ENCODE data around the gene NGEF. TPM values are rescaled to one million over a fixed set of nuclear protein-coding genes. Genes with fewer than 3 reads are reported as not detected.

Gene NGEF
- total RNA-seq, 2 experiments from 2014 or later: 0.63 TPM; not detected in 1

GRCh38 chr2:232971744-232972143, 41.3 kb downstream of the NGEF start:
- Mint-ChIP-seq H3K4me3 (no peak overlapping the region), H3K27me3 (no peaks in the 10 kb centered on the region), H3K27ac (no peak overlapping the region), H3K9me3 (no peaks in the 10 kb centered on the region), H3K4me1 (ENCODE audit: low read depth) (no peaks in the 10 kb centered on the region), H3K36me3 (ENCODE audit: low read depth) (no peaks in the 10 kb centered on the region)
- DNase-seq (no peak), ATAC-seq (no peak)
- CTCF ChIA-PET: interaction anchor here (1.1 kb wide), 1 partner anchor 83 kb away, joined by 3 read pairs; no protein-coding TSS in a partner anchor
- TF ChIP-seq, protein P1, sequence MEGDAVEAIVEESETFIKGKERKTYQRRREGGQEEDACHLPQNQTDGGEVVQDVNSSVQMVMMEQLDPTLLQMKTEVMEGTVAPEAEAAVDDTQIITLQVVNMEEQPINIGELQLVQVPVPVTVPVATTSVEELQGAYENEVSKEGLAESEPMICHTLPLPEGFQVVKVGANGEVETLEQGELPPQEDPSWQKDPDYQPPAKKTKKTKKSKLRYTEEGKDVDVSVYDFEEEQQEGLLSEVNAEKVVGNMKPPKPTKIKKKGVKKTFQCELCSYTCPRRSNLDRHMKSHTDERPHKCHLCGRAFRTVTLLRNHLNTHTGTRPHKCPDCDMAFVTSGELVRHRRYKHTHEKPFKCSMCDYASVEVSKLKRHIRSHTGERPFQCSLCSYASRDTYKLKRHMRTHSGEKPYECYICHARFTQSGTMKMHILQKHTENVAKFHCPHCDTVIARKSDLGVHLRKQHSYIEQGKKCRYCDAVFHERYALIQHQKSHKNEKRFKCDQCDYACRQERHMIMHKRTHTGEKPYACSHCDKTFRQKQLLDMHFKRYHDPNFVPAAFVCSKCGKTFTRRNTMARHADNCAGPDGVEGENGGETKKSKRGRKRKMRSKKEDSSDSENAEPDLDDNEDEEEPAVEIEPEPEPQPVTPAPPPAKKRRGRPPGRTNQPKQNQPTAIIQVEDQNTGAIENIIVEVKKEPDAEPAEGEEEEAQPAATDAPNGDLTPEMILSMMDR (IDR thresholded peaks at IDR 0.05): no peak
- POLR2A ChIA-PET: no interaction called here
- intact Hi-C loops (cut with micrococcal nuclease): no loop called here

DNA sequence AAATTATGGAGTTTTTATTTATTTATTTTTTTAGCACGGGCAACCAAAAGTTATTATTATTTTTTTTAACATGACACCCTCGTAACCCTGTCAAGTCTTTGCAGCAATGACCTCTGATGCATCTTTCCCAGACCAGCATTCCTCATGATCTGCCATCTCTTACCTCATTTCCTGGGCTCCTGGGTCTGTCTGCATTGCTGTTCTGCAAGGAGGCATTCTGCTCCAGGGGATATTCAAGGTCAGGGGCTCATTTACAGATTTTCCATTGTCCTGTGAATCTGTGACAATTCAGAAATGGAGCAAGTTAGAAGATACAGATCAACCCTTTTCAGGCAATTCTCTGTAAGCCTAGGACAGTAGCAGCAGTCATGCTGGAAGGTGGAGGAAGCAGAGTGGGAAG, 43.0 kb downstream of the NGEF start:
- intact Hi-C loops (cut with micrococcal nuclease): no loop called here
- no peak overlapping the region for H3K4me3 Mint-ChIP-seq
- no peak for DNase-seq
- CTCF ChIA-PET: no interaction called here
- no peaks in the 10 kb centered on the region for H3K9me3 Mint-ChIP-seq
- no peak overlapping the region for H3K27ac Mint-ChIP-seq
- H3K27me3 Mint-ChIP-seq: peaks cover 4% of the 10 kb centered on the region
- POLR2A ChIA-PET: no interaction called here
- TF ChIP-seq, protein P1 (IDR thresholded peaks at IDR 0.05): no peak
- ATAC-seq: no peak
- H3K4me1 Mint-ChIP-seq (ENCODE audit: low read depth): no peaks in the 10 kb centered on the region
- H3K36me3 Mint-ChIP-seq (ENCODE audit: low read depth): no peaks in the 10 kb centered on the region

DNA sequence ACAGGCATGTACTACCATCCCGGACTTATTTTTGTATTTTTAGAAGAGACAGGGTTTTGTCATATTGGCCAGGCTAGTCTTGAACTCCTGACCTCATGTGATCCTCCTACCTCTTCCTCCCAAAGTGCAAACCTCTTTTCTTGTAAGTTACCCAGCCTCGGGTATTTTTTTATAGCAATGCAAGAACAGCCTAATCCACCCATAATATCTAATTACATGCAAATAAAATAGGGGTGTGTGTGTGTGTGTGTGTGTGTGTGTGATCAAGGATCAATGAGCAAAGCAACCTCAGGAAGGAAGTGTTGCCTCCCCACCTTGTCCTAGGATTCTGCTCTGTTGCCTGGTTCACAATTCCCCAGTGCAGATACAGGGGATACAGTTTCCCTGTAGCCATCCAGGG, 45.6 kb downstream of the NGEF start:
- H3K36me3 Mint-ChIP-seq (ENCODE audit: low read depth): no peaks in the 10 kb centered on the region

GRCh38 chr2:232966122-232966521, 46.9 kb downstream of the NGEF start:
- no peak overlapping the region for H3K27ac Mint-ChIP-seq
- no peak for ATAC-seq
- intact Hi-C loops (cut with micrococcal nuclease): no loop called here
- ChIA-PET CTCF (interaction anchor here (1.0 to 1.5 kb wide), 2 partner anchors 12 to 88 kb away, joined by 3 to 4 read pairs; no protein-coding TSS in a partner anchor), POLR2A (no interaction called here)
- H3K27me3 Mint-ChIP-seq: peaks cover 4% of the 10 kb centered on the region
- no peaks in the 10 kb centered on the region for H3K9me3 Mint-ChIP-seq
- no peak overlapping the region for H3K4me3 Mint-ChIP-seq
- TF ChIP-seq, protein P1 (IDR thresholded peaks at IDR 0.05): no peak
- H3K4me1 Mint-ChIP-seq (ENCODE audit: low read depth): no peaks in the 10 kb centered on the region
- no peak for DNase-seq
- no peaks in the 10 kb centered on the region for H3K36me3 Mint-ChIP-seq (ENCODE audit: low read depth)

More for the DNA sequence above, 45.6 kb downstream of the NGEF start:
- intact Hi-C loops (cut with micrococcal nuclease): no loop called here
- POLR2A ChIA-PET: no interaction called here
- H3K4me1 Mint-ChIP-seq (ENCODE audit: low read depth): no peaks in the 10 kb centered on the region
- no peak overlapping the region for H3K4me3 Mint-ChIP-seq
- peaks cover 4% of the 10 kb centered on the region for H3K27me3 Mint-ChIP-seq
- TF ChIP-seq, protein P1 (IDR thresholded peaks at IDR 0.05): no peak
- CTCF ChIA-PET: no interaction called here
- no peak overlapping the region for H3K27ac Mint-ChIP-seq
- no peak for ATAC-seq
- no peak for DNase-seq
- H3K9me3 Mint-ChIP-seq: no peaks in the 10 kb centered on the region

DNA sequence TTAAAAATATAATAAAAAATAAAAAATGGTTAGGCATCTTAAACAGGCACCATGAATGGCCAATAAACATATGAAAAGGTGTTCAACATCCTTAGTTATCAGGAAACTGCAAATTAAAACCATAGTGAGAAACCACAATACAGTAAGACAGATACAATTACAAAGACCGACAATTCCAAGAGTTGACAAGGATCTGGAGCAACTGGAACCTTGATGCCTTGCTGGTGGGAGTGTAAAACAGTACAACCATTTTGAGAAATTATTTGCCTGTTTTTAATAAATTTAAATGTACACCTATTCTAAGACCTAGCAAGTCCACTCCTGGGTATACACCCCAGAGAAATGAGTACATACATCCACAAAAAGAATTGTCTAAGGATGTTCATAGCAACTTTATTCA, 49.1 kb downstream of the NGEF start:
- ChIA-PET POLR2A (no interaction called here), CTCF (no interaction called here)
- Mint-ChIP-seq H3K4me1 (ENCODE audit: low read depth) (no peaks in the 10 kb centered on the region), H3K27me3 (peaks cover 6% of the 10 kb centered on the region), H3K27ac (no peak overlapping the region), H3K36me3 (ENCODE audit: low read depth) (no peaks in the 10 kb centered on the region), H3K4me3 (no peak overlapping the region), H3K9me3 (no peaks in the 10 kb centered on the region)
- DNase-seq: no peak
- intact Hi-C loops (cut with micrococcal nuclease): no loop called here
- TF ChIP-seq, protein P1 (IDR thresholded peaks at IDR 0.05): no peak
- ATAC-seq: no peak
